ENCODE data around the gene MAP1B. TPM values are rescaled to one million over a fixed set of nuclear protein-coding genes. Genes with fewer than 3 reads are reported as not detected.

Gene MAP1B
- total RNA-seq, 1 experiment from 2014 or later, result 8.9 TPM

- POLR2A ChIA-PET, result no interaction called here
- CTCF ChIA-PET, result no interaction called here
- intact Hi-C loops (cut with micrococcal nuclease), result no loop called here
- Histone ChIP-seq H3K9me2 (ENCODE audit: insufficient read depth) (no peaks in the 10 kb centered on the region), H3K9ac (ENCODE audit: low read length) (no peak overlapping the region), H3K36me3 (ENCODE audit: control insufficient read depth in 1 of 2, insufficient read depth in 2 of 2, low read length in 2 of 2) (no peaks in the 10 kb centered on the region), H3K9me3 (ENCODE audit: control insufficient read depth in 1 of 2, insufficient read depth in 1 of 2, low read depth in 1 of 2, low read length in 2 of 2) (no peaks in the 10 kb centered on the region), H3K79me2 (ENCODE audit: insufficient read depth, low read length) (no peaks in the 10 kb centered on the region), H3K4me2 (ENCODE audit: low read length) (no peak overlapping the region), H3K27me3 (ENCODE audit: insufficient read depth, low read length) (no peaks in the 10 kb centered on the region), H4K20me1 (ENCODE audit: insufficient read depth) (no peaks in the 10 kb centered on the region), H2AFZ (ENCODE audit: low read depth, low read length, poor library complexity, severe bottlenecking) (no peak overlapping the region), H3K4me1 (ENCODE audit: control insufficient read depth in 1 of 2, insufficient read depth in 2 of 2, low read length in 2 of 2) (no peaks in the 10 kb centered on the region), H3K27ac (ENCODE audit: low read depth, low read length) (no peak overlapping the region), H3K4me3 (replicated peaks in 1 of 2; ENCODE audit: low read depth in 1 of 2, low read length in 2 of 2) (no peak overlapping the region)
- no peak for DNase-seq (ENCODE audit: low read depth, low spot score)
- BruUV-seq (replicated peaks), result no TSS peak
- RAD21 ChIA-PET (ENCODE audit: low non-redundant PET in 1 of 2, low total read pairs in 2 of 2, uncharacterized antibody in 2 of 2, unreplicated experiment in 2 of 2), result no interaction called here
- TF ChIP-seq ZBTB33 (IDR thresholded peaks at IDR 0.05; ENCODE audit: extremely low read depth, insufficient replicate concordance, low read length) (no peak), MAX (IDR thresholded peaks at IDR 0.05) (no peak), CBX3 (IDR thresholded peaks at IDR 0.05; ENCODE audit: low read depth) (no peak), CTCF (IDR thresholded peaks at IDR 0.05 in 2 of 3, conservative IDR thresholded peaks at IDR 0.05 in 1 of 3; ENCODE audit: borderline replicate concordance in 1 of 3, insufficient read depth in 1 of 3, low read depth in 2 of 3, low read length in 2 of 3) (no peak), ELF1 (IDR thresholded peaks at IDR 0.05; ENCODE audit: borderline replicate concordance, low read depth) (no peak), RAD21 (IDR thresholded peaks at IDR 0.05; ENCODE audit: low read depth) (no peak), YY1 (IDR thresholded peaks at IDR 0.05; ENCODE audit: extremely low read depth, insufficient replicate concordance, low read depth, low read length) (no peak)
- ATAC-seq, result no peak
Observed at GRCh38 chr5:72121780-72122445, 14.6 kb downstream of the MAP1B start.
